EH (cell line): ENCODE measurements around the gene PGAP6.
"Not testable (repeated sequence)": the region's sequence is repeated elsewhere in the genome, so short reads cannot be mapped to it uniquely, and the experiment has no call there.

Source experiments
- DNase-seq: peaks from one replicate; pipeline ENCODE4 v3.0.0-alpha.2; 2015; ENCODE audit warnings: low read depth

PGAP6 gene

GRCh38 chr16:367333-367903 is 14.4 kb downstream of the PGAP6 start:
- no peak for DNase-seq

- DNase-seq, result no peak
Measured at GRCh38 chr16:366476-366875, 15.3 kb downstream of the PGAP6 start.

DNA sequence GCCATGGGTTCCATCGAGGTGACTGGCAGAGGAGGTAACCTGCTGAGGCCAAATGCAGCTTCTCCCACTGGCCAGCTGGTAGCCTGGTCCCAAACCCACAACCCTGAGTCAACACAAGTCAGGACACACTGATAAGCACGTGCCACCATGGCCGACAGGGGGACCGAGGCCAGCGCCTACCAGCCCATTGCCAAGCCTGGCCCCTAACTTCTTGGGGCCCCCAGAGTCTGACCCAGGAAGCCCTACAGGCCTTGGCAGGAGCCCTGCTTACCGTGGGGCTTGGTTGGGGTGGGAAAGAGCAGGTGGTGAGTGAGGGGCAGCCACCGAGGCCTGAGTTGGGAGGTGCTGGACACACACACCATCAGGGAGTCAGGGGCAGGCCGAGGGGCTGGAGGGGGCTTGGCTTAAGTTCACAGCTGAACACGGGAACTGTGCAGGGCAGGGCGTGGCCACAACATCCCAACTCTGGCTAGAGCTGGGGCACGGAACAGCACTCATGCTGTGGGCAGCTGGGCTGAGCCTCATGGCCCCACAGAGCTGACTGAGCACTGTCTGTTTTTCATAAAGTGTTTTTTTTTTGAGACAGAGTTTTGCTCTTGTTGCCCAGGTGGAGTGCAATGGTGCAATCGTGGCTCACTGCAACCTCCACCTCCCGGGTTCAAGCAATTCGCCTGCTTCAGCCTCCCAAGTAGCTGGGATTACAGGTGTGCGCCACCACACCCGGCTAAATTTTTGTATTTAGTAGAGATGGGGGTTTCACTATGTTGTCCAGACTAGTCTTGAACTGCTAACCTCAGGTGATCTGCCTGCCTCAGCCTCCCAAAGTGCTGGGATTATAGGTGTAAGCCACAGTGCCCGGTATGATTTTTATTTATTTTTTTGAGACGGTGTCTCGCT is 16.9 kb downstream of the PGAP6 start:
- no peak for DNase-seq

- DNase-seq, result no peak
Measured at GRCh38 chr16:363766-364490, 17.9 kb downstream of the PGAP6 start.

DNA sequence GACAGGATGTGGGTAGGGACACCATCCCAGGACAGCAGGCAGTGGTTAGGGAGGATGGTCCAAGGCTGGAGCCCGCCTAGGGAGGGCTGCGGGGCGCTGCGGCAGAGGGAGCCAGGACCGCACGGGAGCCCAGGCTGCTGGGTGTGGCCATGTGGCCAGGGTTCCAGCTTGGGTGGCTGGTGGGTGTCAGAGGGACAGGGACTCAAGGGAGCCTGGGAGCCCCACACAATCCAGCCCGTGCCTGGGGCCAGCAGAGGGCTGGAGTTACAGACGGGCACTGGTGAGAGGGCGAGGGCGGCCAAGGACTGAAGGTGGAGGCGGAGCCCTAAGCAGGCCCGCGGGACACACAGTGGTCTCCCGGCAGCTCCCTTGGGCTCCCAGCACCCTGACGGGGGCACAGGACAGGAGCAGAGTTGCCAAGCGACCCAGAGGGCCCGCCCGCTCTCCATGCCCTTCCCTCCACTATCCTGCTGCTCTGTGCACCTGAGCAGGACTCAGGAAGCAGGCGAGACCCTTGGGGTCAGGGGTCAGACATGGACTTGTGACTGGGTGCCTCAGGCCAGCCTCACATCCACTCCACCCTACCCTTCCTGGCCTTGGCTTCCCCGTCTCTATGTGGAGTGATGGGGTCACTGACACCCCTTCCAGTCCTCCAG is 18.5 kb downstream of the PGAP6 start:
- peak; percentile 7 for DNase-seq

DNA sequence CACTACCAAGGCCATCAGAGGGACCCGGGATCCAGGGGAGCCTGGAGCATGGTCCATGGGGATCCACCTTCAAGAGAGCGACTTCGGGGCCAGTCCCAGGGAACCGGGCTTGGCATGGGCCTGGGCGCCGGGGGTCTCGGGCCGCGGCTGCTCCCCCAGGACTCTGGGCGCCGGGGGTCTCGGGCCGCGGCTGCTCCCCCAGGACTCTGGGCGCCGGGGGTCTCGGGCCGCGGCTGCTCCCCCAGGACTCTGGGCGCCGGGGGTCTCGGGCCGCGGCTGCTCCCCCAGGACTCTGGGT is 19.1 kb downstream of the PGAP6 start:
- DNase-seq, result not testable (repeated sequence)

DNA sequence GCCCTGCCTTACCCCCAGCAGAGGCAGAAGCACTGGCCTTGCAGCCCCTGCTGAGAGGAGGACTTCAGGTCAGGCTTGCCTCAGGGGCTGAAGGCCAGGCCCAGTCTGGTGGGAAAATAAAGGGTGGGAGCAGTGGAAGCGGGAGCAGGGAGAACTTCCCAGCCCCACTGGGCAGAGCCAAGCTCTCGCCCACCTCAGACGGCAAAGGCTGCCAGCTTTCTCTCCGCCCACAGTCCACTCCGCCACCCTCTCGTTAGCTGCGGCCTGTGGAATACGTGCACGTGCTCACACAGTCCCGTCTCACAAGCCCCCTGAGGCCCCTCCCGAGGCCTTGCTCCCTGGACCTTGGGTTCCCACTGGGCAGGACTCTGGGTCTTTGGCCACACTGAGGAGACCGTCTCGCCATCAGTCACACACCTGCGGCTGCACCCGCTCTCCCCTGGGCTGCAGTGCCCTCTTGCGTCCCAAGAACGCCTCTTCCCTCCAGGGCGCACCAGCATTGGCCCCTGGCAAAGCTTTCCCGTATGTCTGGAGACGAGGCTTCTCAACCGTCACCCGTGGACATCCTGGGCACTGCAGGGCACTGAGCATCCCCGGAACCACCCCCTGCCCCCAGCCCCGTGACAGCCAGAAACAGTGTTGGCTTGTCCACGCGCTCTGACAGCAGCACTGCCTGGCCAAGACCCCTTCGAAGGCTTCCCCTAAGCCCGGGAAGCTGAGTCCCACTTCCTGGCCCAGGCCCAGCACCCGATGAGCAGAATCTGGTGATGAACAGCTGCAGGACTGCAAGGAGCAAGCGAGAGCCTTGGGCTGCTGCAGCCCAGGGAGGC is 19.7 kb downstream of the PGAP6 start:
- peak; percentile 76 for DNase-seq

DNA sequence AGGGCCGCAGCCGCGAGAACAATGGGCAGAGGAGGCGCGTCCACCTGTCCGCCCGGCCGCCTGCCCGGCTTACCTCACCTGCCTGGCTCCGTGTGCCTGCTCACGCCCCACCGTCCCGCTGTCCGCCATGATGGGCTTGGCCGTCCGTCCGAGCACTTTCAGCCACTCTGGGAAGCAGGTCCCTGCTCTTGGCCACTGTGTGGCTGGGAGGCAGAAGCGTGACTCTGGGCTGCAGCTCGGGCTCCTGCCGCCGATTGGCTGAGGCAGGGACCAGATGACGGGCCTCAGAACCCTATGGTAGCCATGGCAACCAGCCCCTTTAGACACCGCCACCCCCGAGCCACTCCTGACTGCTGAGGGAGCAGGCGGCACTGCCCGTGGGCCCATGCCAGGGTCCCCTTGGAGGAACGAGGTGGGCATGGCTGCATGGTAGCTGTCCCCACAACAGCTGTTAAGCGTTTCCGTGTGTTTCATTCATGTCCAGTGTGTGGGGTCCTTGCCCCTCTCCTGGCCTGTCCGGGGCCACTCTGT is 20.4 kb downstream of the PGAP6 start:
- DNase-seq, result no peak

GRCh38 chr16:360698-361336 is 21.0 kb downstream of the PGAP6 start:
- DNase-seq, result no peak

- no peak for DNase-seq
Measured at GRCh38 chr16:359871-360697, 21.7 kb downstream of the PGAP6 start.

DNA sequence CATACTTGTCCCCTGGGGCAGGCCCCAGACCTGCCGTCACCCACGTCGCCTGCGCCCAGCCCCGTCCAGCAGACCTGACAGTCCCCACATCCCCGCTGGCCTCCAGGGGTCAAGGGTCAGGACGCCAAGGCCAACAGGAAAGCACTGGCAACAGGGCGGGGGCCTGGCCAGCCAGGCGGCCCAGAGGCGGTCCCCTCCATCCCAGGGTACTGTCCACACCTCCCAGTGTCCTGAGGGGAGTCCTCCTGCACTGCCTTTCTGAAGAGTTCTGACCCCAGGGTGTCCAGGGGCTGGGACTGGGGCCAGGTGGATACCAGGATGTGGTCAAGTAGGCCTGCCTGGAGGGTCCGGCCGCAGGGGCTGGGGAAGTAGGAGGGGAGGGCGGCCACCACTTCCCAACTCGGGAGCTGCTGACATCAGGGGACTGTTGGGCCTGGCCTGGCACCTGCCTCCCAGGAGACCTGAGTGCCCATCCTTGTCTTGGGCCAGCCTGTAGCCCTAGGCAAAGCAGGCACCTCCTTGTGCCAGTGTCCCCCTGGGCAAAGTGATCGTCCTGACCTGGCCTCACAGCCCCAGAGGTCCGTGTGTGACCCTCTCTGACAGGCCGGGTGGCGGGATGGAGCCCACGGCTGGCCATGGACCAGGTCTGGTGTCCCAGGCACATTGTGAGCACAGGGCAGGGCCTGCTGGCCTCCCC is 22.6 kb downstream of the PGAP6 start:
- no peak for DNase-seq

GRCh38 chr16:356741-357140 is 25.0 kb downstream of the PGAP6 start:
- no peak for DNase-seq

- DNase-seq, result no peak
Measured at GRCh38 chr16:354971-355461, 26.8 kb downstream of the PGAP6 start.

- DNase-seq, result no peak
Measured at GRCh38 chr16:354291-354881, 27.4 kb downstream of the PGAP6 start.

DNA sequence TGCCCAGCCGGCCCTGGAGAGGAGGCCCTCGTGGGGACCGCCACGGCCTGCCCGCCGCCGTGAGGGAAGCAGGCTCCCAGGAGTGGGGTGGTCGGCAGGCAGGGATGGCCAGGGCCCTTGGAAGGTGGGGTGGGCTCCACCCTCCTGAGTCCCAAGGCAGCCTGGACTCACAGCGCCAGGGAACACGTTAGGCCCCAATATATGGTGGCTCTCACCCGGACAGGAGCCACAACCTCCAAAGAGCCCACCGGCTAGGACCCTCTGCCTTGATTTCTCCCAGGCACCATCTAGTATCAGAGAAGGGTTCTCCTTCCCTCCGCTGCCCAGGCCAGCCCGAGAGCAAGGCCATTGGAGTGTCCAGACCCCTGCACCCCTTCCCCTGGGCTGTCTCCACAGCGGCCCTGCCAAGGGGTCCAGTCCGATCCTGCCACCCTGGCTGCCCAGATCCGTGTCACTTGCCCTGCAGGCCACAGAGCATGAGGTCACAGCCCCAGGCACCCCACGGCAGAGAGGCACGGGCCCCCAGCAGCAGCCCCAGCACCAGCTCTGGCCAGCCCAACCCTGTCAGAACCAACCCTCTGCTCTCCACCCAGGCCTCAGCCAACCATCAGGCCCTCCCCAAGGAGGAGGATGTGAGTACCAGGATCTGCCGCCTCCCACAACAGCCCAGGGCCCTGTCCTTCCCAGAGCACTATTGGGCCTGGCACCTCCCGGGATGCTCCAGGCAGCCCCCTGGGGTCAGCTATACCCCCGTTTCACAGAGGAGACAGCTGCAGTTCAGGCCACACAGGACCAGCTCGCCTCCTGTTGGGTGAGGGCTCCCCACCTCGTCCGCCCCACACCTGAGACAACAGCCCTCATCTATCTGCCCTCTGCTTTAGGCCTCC is 28.1 kb downstream of the PGAP6 start:
- no peak for DNase-seq

GRCh38 chr16:352547-353403 is 29.0 kb downstream of the PGAP6 start, which contains the start of gene AXIN1:
AXIN1 (minus strand) TSS chr16:352723; CDS start chr16:347025, 5,698 bp downstream.
- DNase-seq, result peak; percentile 97
